Activated CD8-positive, alpha-beta memory T cell treated with anti-CD3 and anti-CD28 coated beads, Interleukin-2, amount 50 U/mL, for 48 hours (primary cell): Measurements from ENCODE around the gene B3GNT2.
"Not testable (repeated sequence)": the region's sequence is repeated elsewhere in the genome, so short reads cannot be mapped to it uniquely, and the experiment has no call there.

Experiments used
- DNase-seq: peaks from one replicate; pipeline ENCODE4 v3.0.0-alpha.2; 2020

B3GNT2 gene

DNA sequence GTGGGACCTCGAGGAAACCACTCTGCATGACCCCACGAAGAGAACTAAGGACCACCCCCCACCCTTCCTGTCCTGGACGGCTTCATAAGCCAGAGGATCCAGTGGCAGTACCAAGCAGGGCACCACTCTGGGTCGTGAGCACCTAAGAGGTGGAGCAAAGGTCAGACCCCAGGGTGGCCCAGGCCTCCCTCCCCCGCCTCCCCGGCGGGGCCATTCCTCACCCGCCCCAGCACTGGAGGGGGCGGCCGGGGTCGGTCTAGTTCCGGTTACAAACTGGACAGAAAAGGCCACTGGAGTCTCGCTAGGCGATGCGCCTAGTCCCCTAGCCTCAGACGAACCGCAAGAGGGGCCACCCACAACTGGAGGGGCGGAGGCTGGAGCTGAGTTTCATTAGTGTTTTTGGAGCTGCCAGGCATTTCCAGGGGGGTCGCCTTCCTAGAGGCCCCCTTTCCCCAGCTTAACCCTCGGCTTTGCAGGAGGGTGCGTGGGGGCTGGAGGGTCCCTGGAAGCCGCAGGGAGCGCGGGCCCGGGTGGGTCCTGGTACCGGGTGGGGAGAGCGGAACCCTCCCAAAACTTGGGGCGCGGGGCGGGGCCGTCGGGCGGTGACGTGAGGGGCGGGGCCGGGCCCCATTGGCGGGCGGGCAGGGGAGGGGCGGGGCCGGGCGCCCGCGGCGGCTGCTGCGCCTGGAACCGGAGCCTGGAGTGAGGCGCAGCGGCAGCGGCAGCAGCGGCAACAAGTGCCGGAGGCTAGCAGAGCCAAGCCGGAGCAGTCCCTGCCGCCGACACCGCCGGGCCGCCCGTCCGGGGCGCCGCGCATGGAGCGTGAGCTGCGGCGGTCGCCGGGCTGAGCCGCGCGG lies at the start of gene B3GNT2:
Gene B3GNT2 (plus strand): TSS at position 695 of the 857 bp plus-strand sequence. CDS start 26,106 bp downstream, outside the sequence.
- DNase-seq, result peak; percentile 93

GRCh38 chr2:62146790-62147189 lies 49.1 kb upstream of the B3GNT2 start:
- DNase-seq, result not testable (repeated sequence)

DNA sequence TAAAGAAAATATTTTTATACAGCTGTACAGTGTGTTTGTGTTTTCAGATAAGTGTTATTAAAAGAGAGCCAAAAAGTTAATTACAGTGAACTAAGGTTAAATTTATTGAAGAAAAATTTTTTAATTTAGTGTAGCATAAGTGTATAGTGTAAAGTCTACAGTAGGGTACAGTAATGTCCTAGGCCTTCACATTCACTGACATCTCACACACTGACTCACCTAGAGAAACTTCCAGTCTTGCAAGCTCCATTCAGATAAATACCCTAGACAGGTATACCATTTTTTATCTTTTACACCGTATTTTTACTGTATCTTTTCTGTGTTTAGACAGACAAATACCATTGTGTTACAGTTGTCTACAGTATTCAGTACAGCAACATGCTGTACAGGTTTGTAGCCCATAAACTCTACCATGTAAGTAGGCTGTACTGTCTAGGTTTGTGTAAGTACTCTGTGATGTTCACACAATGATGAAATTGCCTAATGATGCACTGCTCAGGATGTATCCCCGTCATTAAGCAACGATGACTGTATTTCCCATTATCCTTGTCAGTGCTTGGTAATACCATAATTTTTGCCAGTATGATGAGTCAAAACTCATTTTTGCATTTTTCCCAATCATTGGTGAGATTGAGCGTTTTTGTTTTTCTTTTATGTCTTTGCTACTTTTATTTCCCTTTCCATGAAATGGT lies 48.2 kb upstream of the B3GNT2 start:
- DNase-seq, result no peak

GRCh38 chr2:62149708-62150107 lies 46.2 kb upstream of the B3GNT2 start:
- no peak for DNase-seq

GRCh38 chr2:62150597-62151305 lies 45.2 kb upstream of the B3GNT2 start:
- DNase-seq, result no peak

DNA sequence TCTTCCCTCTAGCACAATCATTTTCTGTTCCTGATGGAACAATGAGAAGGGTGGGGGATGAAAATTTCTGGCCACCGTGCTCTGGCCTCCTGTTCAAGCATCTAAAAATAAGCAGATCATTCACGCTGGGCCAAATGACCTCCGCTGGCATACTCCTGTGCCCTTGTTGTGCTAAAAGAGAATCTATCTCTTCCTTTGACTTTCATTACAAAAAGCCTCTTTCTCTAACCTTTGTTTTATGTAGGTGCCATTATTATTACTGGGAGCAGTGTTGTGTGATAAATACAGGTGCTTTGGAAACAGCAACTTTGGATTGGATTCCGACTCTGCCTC lies 44.6 kb upstream of the B3GNT2 start:
- DNase-seq, result no peak

GRCh38 chr2:62152000-62152399 lies 43.9 kb upstream of the B3GNT2 start:
- no peak for DNase-seq

DNA sequence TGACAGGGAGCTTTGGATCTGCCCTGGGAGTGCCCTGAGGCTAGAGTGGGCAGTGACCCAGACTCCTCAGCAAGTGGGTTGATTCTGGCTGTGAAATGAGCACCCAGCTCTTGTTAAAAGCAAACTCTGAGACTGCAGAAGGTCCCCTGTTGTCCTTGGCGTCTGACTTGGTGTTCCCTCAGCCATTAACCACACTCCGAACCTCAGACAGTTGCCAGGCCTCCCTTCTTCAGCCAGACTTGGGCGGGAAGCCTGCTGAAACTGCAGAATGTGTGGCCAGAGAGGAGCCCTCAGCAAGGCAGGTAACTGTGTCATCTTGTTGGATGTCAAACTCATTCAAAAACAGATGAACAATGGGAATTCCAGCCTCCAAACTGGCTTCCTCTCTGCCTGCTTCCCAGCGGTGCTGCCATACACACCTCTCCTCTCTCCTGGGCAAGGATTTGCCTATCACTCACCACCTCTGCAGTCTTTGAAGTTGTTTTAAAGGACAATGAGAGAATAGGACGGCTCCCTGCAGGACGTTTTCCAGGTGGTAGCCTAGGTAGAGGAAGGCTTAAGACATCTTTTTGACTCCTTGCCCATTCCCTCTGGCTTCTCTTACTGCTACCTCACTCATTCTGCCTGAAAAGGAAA lies 38.9 kb upstream of the B3GNT2 start:
- no peak for DNase-seq

GRCh38 chr2:62158444-62159121 lies 37.3 kb upstream of the B3GNT2 start:
- DNase-seq, result no peak

- not testable (repeated sequence) for DNase-seq
Observed at GRCh38 chr2:62160691-62161090, 35.2 kb upstream of the B3GNT2 start.

DNA sequence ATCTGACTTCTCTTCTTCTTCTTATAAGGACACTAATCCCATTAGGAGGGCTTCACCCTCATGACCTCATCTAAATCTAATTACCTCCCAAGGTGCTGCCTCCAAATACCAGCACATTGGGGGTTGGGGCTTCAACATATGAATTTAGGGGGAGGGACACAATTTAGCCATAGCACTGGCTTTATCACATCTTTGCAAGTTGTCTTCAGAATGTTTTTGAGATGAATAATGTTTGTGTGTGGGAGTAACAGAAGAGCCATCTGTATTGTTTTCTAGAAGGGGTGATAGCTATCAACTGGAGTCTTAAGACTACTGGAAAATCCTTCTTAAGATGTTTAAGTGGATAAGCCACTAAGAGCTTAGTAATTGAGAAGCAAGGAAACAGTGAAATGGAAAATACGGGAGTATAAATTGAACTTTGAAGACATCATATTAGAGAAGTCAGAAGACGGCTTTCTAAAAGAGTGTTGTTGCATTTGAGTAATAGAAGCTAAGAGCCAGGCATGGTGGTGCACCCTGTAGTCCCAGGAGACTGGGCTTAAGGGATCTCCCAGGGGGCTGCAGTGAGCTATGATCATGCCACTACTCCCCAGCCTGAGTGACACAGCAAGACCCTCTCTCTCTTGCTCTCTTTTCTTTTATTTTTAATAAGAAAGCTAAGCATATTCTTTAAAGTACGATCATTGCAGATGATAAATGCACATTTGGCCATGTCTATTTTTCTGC lies 32.6 kb upstream of the B3GNT2 start:
- DNase-seq, result no peak

DNA sequence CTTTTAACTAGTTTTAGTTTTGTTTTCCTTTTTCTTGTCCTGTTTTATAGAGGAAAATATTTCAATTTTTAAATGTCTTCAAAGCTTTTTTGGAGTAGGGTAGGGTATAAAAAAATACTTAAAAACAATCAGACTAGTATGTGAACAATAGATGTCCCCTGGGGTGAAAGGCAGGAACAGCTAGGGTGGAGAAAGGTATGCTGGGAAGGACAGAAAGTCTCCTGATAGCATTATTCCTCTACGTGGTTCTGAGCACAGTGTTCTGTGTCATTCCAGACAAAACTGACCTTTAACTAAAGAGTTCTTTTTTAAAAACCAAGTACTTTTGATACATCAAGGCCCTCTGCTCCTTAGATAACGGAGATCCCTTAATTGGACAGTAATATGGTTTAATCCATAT lies 32.1 kb upstream of the B3GNT2 start:
- no peak for DNase-seq

DNA sequence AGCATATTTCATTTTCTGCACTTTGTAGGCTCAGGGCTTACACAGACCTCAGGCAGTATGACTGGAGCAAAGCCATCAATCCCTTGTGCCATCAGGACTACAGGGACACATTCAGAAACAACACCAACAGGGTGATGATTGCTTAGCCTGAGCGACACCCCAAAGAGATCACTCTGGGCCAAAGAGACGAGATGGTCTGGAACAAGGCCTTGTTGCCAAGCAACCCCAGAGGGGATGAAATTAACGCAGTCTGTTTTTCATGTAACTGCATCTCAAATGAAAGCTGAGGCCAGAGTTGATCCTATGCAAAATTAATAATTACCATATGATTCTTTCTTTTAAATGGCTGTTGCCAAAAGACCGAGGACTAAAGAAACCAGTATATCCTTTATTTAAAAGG lies 20.2 kb upstream of the B3GNT2 start:
- DNase-seq, result no peak

- DNase-seq, result no peak
Observed at GRCh38 chr2:62176801-62177200, 19.1 kb upstream of the B3GNT2 start.

GRCh38 chr2:62177392-62178049 lies 18.4 kb upstream of the B3GNT2 start:
- no peak for DNase-seq

DNA sequence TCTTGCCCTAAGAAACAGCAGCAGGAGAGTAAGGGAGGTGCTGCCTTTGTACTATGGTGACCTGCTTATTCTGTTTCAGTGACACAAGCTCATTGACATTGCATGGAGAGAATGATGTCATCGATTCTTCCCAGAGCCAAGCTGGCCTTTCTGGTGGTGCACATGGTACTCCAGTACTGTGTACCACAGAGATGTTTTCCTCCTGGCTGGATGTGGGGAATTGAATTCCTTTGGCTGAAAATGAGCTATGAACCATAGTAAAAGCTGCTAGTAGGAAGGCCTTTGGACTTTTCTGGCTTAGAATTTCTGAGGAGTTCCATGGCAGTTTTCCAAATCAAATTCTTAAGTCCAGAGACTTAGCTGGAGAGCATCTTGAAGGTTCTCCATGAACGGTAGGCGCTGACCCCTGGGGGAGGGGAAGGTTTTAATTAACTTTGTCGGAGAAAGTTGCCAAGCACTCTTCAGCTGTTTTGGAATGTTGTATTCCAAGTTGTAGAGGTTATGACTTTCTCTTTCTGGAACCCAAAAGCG lies 17.1 kb upstream of the B3GNT2 start:
- DNase-seq, result no peak

GRCh38 chr2:62180975-62181374 lies 14.9 kb upstream of the B3GNT2 start:
- no peak for DNase-seq

DNA sequence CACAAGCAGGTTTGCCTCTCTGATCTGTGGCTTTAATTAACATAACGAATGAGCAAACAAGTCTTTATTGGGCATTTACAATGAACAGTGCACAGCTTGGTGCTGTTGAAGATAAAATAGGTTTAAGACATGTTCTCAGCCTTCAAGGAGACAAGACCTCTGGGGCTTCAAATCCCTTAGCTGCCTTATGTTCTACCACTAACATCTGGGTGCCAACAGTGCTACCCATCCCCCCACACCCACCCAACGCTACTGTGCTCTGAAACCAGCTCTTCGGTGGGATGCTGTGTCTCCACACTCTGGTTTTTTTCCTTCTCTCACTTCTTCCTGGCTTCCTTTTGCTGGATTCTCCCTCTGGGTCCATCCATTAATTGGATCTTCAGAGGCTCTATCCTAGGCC lies 14.1 kb upstream of the B3GNT2 start:
- no peak for DNase-seq

GRCh38 chr2:62184512-62185230 lies 11.2 kb upstream of the B3GNT2 start:
- no peak for DNase-seq

GRCh38 chr2:62185475-62186155 lies 10.3 kb upstream of the B3GNT2 start:
- no peak for DNase-seq
